NK-92 (cell line): ENCODE results near the gene RALBP1.

Experiments used
- DNase-seq: peaks from one replicate; lab custom pipeline; 2025; ENCODE audit not compliant: unreplicated experiment; lab: John Stamatoyannopoulos, UW

The RALBP1 gene

GRCh38 chr18:9546468-9546867 is 71.2 kb downstream of the RALBP1 start:
- DNase-seq: no peak

DNA sequence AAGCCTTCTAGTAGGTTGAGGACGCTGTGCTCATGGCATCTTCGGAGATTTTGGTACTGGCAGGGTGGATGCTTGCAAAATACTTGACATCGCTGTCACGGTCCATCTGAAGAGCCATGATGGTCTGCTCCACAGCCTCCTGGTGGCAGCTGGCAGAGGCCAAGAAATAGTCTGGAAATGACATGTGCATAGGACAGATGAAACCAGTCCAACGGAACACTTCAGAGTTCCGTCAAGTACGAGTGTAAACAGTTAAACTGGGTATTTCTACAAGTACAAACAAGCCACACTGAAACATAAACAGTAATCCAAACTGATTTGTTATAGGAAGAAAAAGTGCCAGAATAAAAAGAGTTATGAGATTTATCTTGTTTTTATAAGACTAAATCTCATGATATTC is 72.5 kb downstream of the RALBP1 start:
- no peak for DNase-seq

GRCh38 chr18:9549405-9549804 is 74.1 kb downstream of the RALBP1 start:
- DNase-seq: no peak

DNA sequence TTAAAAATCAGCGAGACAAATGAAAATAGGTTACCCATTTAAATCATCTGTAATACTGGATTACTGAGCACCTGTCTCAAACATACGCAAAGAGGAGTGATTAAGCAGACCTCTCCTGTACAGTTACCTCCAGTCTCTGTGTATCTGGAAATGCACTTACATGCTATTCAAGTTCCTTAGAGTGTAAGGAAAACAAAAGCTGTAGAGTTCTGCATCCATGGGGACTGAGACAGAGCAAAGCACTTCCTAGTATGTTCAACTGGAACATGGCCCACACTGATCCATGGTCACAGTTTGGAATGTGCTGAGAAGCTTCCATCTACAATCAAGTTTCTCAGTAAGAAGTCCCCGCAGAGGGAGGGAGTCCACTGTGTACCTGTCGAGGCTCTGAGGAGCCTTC is 75.1 kb downstream of the RALBP1 start:
- DNase-seq: no peak

DNA sequence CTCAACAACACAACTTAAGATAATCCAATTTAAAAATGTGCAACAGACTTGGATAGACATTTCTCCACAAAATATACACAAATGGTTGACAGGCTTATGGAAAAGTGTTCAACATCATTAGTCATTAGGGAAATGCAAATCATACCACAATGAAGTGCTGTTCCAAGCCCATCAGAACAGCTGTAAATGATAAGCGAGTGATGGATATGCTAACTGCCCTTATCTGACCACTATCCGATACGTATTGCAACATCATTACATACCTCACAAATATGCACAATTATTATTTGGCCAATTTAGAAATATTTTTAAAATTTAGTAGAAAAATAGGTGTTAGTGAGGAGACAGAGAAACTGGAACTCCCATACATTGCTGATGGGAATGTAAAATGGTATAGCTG is 76.9 kb downstream of the RALBP1 start:
- no peak for DNase-seq

DNA sequence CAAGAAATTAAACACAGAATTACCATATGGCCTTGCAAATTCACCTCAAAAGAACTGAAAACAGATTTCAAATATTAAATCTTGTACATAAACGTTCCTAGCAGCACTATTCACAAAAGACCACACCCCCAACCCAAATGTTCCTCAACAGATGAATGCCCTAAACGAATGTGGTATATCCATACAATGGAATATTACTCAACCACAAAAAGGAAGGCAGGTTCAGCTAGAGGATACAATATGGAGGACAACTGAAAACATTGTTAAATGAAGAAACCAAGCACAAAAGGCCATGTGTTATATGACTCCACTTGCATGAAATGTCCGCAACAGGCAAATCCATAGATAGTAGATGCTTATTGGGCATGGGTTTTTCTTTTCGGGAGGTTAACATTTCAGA is 77.3 kb downstream of the RALBP1 start:
- no peak for DNase-seq

DNA sequence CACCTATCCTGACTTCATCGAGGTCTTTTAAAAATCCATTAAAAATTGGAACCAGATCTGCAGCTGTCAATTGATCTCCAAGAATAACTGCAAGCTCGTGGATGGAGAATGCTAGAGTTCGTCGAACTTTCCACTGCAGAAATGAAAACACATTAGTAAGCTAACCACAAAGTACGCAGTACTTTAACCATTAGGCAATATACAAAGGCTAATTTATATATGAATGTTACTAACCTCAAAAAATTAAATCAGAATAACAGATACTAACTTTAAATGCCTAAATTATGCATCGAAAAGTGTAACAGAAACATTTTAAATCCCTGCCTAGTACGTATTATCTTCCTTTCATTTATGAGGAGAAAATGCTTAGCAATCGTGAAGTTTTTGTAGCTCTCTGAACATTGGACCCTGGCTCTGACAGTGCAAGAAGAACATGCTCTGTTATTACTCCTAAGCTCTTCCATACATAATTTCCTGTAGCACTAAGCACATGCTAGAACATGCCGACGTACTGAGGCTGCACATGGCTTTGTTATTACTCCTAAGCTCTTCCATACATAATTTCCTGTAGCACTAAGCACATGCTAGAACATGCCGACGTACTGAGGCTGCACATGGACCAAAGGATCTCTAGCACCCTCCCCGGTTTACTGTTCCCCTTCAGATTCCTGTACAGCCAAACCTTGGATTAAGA is 82.1 kb downstream of the RALBP1 start:
- DNase-seq: no peak

- no peak for DNase-seq
These were observed 83.2 kb downstream of the RALBP1 start for GRCh38 chr18:9558387-9559064.

DNA sequence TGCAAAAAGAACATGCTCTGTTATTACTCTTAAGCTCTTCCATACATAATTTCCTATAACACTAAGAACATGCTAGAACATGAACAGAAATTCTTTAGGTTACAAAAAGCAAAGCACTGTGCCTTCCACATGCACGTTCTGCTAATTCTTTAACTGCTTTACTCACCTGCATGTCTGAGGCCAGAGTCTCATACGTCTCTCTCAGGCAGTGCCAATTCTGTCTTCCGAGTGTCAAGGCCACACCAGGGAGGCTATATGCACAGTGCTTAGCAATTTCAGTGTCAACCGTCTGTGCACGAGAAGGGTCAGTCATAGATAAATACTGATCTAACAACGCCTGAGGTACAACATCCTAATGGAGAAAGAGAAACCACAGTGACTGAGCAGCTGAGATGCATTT is 83.9 kb downstream of the RALBP1 start:
- DNase-seq: no peak

- no peak for DNase-seq
These were observed 86.4 kb downstream of the RALBP1 start for GRCh38 chr18:9561759-9562158.

DNA sequence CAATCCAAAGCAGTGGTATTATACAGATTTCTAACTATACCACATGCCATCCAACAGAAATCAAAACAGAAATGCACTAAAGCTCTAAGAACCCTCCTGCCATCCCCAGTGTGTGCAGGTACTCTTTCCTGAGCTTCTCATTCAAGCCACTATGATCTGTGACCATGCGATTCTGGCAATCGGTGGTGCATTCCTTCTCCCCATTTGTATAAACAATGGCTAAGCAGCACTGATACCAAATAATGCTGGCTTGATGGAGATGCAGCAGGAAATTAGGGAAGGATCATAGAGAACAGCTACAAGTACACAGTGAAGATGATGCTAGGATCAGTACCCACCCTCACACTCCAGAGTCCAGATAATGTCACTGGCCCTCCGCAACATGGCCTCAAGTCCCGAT is 87.3 kb downstream of the RALBP1 start:
- no peak for DNase-seq

DNA sequence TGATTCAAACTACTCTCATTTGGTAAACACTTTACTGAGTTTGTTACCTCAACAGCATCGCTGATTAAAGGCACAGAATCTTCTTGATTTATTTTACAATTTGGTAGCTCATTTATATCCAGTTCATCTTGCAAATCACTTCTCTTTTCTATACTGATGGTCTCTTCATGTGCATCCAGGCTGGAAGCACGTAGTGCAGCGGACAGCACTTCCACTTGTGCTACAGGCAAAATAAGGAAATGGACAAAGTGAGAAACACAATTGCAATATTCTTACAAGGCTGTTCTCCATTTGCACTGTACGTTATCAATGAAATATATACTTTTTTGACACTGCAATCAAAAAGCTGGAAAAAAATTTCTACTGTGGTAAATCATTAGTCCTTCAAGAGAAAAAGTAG is 88.0 kb downstream of the RALBP1 start:
- no peak for DNase-seq

GRCh38 chr18:9565407-9565806 is 90.1 kb downstream of the RALBP1 start:
- no peak for DNase-seq

GRCh38 chr18:9568186-9568585 is 92.9 kb downstream of the RALBP1 start:
- no peak for DNase-seq

GRCh38 chr18:9569178-9569577 is 93.9 kb downstream of the RALBP1 start:
- no peak for DNase-seq

- no peak for DNase-seq
These were observed 94.9 kb downstream of the RALBP1 start for GRCh38 chr18:9570255-9570654.

DNA sequence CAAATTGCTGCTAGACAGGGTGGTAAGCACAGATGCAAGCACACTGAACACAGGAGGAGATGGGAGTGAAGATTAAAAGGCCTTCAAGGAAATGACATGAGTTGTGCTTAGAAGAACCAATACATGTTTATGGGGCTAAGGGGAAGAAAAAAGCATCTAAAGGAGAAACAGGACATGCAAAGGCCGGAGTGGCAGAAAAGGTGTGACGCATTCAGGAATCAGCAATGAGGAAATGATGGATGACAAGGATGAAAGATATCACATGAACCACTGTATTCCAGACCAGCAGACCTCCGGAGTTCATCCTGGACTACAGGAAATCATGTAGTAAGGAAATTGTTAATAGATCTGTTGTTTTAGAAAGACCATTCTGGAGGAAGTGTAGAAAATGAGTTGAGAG is 96.2 kb downstream of the RALBP1 start:
- DNase-seq: no peak

GRCh38 chr18:9574473-9575115 is 99.3 kb downstream of the RALBP1 start:
- no peak for DNase-seq

DNA sequence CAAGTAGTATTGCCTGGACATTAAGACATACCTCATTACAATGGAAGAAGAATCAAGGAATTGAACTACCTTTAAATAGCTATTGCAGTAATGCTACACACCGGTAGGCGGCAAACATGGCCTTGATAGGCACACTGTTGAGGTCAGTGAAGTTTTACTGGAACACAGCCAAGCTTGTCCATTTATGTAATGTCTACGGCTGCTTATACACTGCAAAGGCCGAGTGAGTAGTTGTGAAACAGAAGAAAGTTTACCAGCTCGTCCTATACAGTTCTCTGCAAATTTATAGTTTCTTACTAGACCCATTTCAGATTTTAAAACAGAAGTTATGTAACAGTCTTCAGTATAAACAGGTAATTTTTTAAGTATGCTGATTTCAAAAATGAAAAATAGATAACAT is 100.2 kb downstream of the RALBP1 start:
- DNase-seq: no peak

- no peak for DNase-seq
These were observed 102.0 kb downstream of the RALBP1 start for GRCh38 chr18:9577361-9577760.

DNA sequence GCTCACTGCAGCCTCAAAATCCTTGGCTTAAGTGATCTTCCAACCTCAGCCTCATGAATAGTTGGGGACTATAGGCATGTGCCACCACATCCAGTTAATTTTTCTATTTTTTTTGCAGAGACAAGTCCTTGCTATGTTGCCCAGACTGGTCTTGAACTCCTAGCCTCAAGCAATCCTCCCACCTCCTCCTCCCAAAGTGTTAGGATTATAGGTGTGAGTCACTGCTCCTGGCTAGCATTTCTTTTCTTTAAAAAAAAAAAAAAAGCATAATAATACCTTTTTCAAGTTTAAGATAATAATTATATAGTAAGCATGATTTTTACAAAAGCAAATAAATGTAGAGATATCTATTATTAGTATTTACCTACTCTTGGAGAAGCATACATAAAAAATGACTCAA is 103.0 kb downstream of the RALBP1 start:
- no peak for DNase-seq

DNA sequence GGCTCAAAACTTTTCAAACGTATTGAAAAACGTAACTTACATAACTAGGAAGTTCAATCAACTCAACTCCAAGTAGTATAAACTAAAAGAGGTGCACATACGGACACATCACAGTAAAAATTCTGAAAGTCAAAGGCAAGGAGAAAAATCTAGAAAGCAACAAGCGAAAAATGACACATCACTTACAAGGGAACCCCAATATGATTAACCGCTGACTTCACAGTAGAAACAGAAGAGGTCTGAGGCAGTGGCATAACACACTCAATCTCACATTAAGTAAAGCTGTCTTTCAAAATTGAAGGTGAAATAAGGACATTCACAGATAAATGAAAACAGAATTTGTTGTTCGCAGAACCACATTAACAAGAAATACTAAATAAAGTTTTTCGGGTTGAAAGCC is 106.4 kb downstream of the RALBP1 start:
- DNase-seq: no peak
